B cell (primary cell): ENCODE data around the gene MRPL28. TPM values are rescaled to one million over a fixed set of nuclear protein-coding genes. Genes with fewer than 3 reads are reported as not detected.

Experiments
- ATAC-seq: fragments of 200-7000 bp; cut with Tn5 transposase; one replicate; pipeline ENCODE4 v1.10.0; 2021; ENCODE audit warnings: low read depth, mild to moderate bottlenecking, moderate number of reproducible peaks, moderate library complexity
- CTCF ChIA-PET: fragments of 350-600 bp; sonication (Branson Sonifier 250); formaldehyde crosslinking; loops from one replicate; lab custom pipeline; 2021; ENCODE audit warnings: antibody characterized with exemption, inconsistent platforms; lab: Charles Lee
- POLR2A ChIA-PET: fragments of 350-600 bp; sonication (Branson Sonifier 250); formaldehyde crosslinking; loops from one replicate; lab custom pipeline; 2021; ENCODE audit warnings: antibody characterized with exemption; lab: Charles Lee
- DNase-seq: peaks from one replicate; pipeline ENCODE4 v3.0.0; 2013
- H2AFZ ChIP-seq: 2 replicates; pipeline ENCODE4 v1.6.1; 2012; ENCODE audit warnings: mild to moderate bottlenecking, low read depth, low read length; ENCODE audit not compliant: insufficient read depth, poor library complexity, severe bottlenecking
- H3K27ac ChIP-seq, 2 donors: 1 replicate in 1 of 2; 2 replicates in 1 of 2; pipeline ENCODE4 v1.5.1; 2012 to 2013; ENCODE audit warnings: low read length in 2 of 2, mild to moderate bottlenecking in 2 of 2, moderate library complexity in 1 of 2
- H3K27me3 ChIP-seq, 4 experiments: fragments of 200-600 bp in 1 of 4; sonication (generic) in 1 of 4; replicated peaks in 1 of 4; 1 replicate in 2 of 4; 2 replicates in 2 of 4; pipeline versions ENCODE4 v1.6.1 to v1.7.0; 2013 to 2016; ENCODE audit warnings: low read length in 3 of 4, mild to moderate bottlenecking in 2 of 4, mixed read lengths in 1 of 4, moderate library complexity in 1 of 4; ENCODE audit not compliant: insufficient read depth in 4 of 4, control insufficient read depth in 3 of 4; ENCODE audit errors: control extremely low read depth in 1 of 4
- H3K36me3 ChIP-seq, 2 experiments: replicated peaks in 1 of 2; 1 replicate in 1 of 2; 2 replicates in 1 of 2; pipeline versions ENCODE4 v1.6.1 to v1.7.1; 2013; ENCODE audit warnings: low read length in 1 of 2; ENCODE audit not compliant: insufficient read depth in 2 of 2, control insufficient read depth in 1 of 2; ENCODE audit errors: control extremely low read depth in 1 of 2, extremely low read depth in 1 of 2
- H3K4me1 ChIP-seq, 2 donors: fragments of 200-600 bp in 1 of 2; sonication (generic) in 1 of 2; 1 replicate in 1 of 2; 2 replicates in 1 of 2; pipeline versions ENCODE4 v1.5.1 to v1.6.1; 2013 to 2017; ENCODE audit warnings: low read length in 2 of 2; ENCODE audit not compliant: control insufficient read depth in 2 of 2, insufficient read depth in 2 of 2
- H3K4me2 ChIP-seq: replicated peaks from 2 replicates; pipeline ENCODE3; 2012; ENCODE audit warnings: mild to moderate bottlenecking, low read depth, low read length; ENCODE audit not compliant: poor library complexity, severe bottlenecking
- H3K4me3 ChIP-seq, 5 experiments: fragments of 200-600 bp in 1 of 5; sonication (generic) in 1 of 5; 1 replicate in 3 of 5; 2 replicates in 2 of 5; pipeline versions ENCODE4 v1.5.1 to v1.7.0; 2011 to 2016; ENCODE audit warnings: low read length in 4 of 5, mild to moderate bottlenecking in 4 of 5, low read depth in 2 of 5, control low read depth in 1 of 5, moderate library complexity in 1 of 5; ENCODE audit not compliant: insufficient read depth in 1 of 5; ENCODE audit errors: control extremely low read depth in 1 of 5, extremely low read depth in 1 of 5
- H3K79me2 ChIP-seq: fragments of 200-600 bp; sonication (generic); one replicate; pipeline ENCODE4 v1.6.0; 2016; ENCODE audit warnings: low read length; ENCODE audit not compliant: control insufficient read depth, insufficient read depth
- H3K9ac ChIP-seq: fragments of 200-600 bp; sonication (generic); 2 replicates; pipeline ENCODE4 v1.6.1; 2017; ENCODE audit warnings: mild to moderate bottlenecking, low read length, moderate library complexity
- H3K9me3 ChIP-seq, 3 donors: one replicate each; pipeline versions ENCODE4 v1.6.1 to v1.7.1; 2013; ENCODE audit warnings: low read length in 2 of 3; ENCODE audit not compliant: control insufficient read depth in 2 of 3, insufficient read depth in 1 of 3; ENCODE audit errors: control extremely low read depth in 1 of 3
- H4K20me1 ChIP-seq: 2 replicates; pipeline ENCODE4 v1.6.0; 2012; ENCODE audit warnings: mild to moderate bottlenecking, low read length; ENCODE audit not compliant: insufficient read depth, control insufficient read depth, poor library complexity, severe bottlenecking
- H3K27ac Mint-ChIP-seq: one replicate; pipeline ENCODE4 v1.8.0; 2021; ENCODE audit warnings: mixed read lengths
- H3K27me3 Mint-ChIP-seq: one replicate; pipeline ENCODE4 v1.8.0; 2021; ENCODE audit warnings: mixed read lengths
- H3K4me1 Mint-ChIP-seq: one replicate; pipeline ENCODE4 v1.8.0; 2021; ENCODE audit warnings: mixed read lengths
- H3K4me3 Mint-ChIP-seq: one replicate; pipeline ENCODE4 v1.8.0; 2021; ENCODE audit warnings: mixed read lengths
- H3K9me3 Mint-ChIP-seq: one replicate; pipeline ENCODE4 v1.8.0; 2022; ENCODE audit warnings: mixed read lengths; ENCODE audit not compliant: insufficient read depth
- CTCF ChIP-seq: fragments of 200-600 bp; IDR thresholded peaks from one replicate; pipeline ENCODE4 v1.8.0; 2022; ENCODE audit warnings: antibody characterized with exemption, mild to moderate bottlenecking
- EZH2 ChIP-seq: IDR thresholded peaks from 2 replicates; pipeline ENCODE4 v1.6.1; 2012; ENCODE audit warnings: borderline replicate concordance, low read depth, mild to moderate bottlenecking, moderate library complexity, low read length; ENCODE audit not compliant: insufficient read depth, poor library complexity, severe bottlenecking
- WGBS: methylation state at CpG from one replicate; pipeline ENCODE4 v1.1.5; 2013; ENCODE audit warnings: missing lambda C conversion rate; ENCODE audit not compliant: insufficient coverage; 5-methylcytosine and 5-hydroxymethylcytosine counted together
- intact Hi-C: fragments of 100-400 bp; cut with micrococcal nuclease; formaldehyde crosslinking; loops from one replicate; pipeline ENCODE4 v1.10.0; 2022
- polyA plus RNA-seq: library from polyadenylated mRNA; depleted of rRNA; stranded (reverse); fragments of >200 nt; gene quantifications from 2 replicates; pipeline ENCODE4 v1.2.3, GENCODE V29; 2012
- total RNA-seq, 2 donors: library from RNA; stranded (reverse); fragments of 120-200 nt in 1 of 2; gene quantifications; 1 replicate in 1 of 2; 2 replicates in 1 of 2; pipeline versions ENCODE4 v1.2.3 to v1.2.4, GENCODE V29; 2013 to 2022

MRPL28 gene
- total and polyA plus RNA-seq, 2 donors (not counting 1 experiment from before 2014, with no cell fraction given), result 44.3 to 67.7 TPM

- peak overlapping the region in 1 of 2 donors; percentile 51 for H3K27ac ChIP-seq
- peaks cover 18% of the 10 kb centered on the region for H4K20me1 ChIP-seq
- no peak for TF ChIP-seq EZH2
- TF ChIP-seq CTCF, result no peak
- Mint-ChIP-seq H3K4me3 (peak overlapping the region; percentile 77), H3K9me3 (no peaks in the 10 kb centered on the region), H3K4me1 (peaks cover 20% of the 10 kb centered on the region), H3K27me3 (no peaks in the 10 kb centered on the region), H3K27ac (peak overlapping the region; percentile 70)
- H3K9me3 ChIP-seq, result no peaks in the 10 kb centered on the region
- H3K79me2 ChIP-seq, result peaks cover 32% of the 10 kb centered on the region
- CTCF ChIA-PET, result interaction anchor here (1.9 kb wide), 1 partner anchor 10 kb away, joined by 8 read pairs; the partner anchor contains the start of gene MRPL28
- no peaks in the 10 kb centered on the region for H3K27me3 ChIP-seq
- peak overlapping the region in 4 of 5 experiments; percentile 57 to 75 (median 67) for H3K4me3 ChIP-seq
- ATAC-seq (peak; percentile 21), DNase-seq (no peak)
- peak overlapping the region; percentile 71 for H3K9ac ChIP-seq
- H3K4me2 ChIP-seq, result peak overlapping the region; percentile 98
- H3K36me3 ChIP-seq, result peaks cover 0 to 7% of the 10 kb centered on the region in 2 experiments
- H3K4me1 ChIP-seq, result peaks cover 21 to 33% of the 10 kb centered on the region in 2 donors
- POLR2A ChIA-PET, result interaction anchor here (0.7 to 2.8 kb wide), 2 partner anchors 18 to 20 kb away, joined by 3 to 14 read pairs; partner anchors contain the start of gene DECR2
- H2AFZ ChIP-seq, result peak overlapping the region; percentile 72
- WGBS, result under 1% methylated on average over 69 of the region's 73 CpGs
- intact Hi-C loops, result loop anchor here (1.0 to 5.0 kb wide), 3 partner anchors 11 to 146 kb away; partner anchors contain the start of genes CAPN15, MRPL28 and RAB11FIP3
Measured at GRCh38 chr16:381012-381788, 10.9 kb upstream of the MRPL28 start.

GRCh38 chr16:380762-381011, 10.3 kb upstream of the MRPL28 start:
- TF ChIP-seq CTCF, result no peak
- TF ChIP-seq EZH2, result no peak
- Histone ChIP-seq H3K9ac (peak overlapping the region; percentile 71), H3K79me2 (peaks cover 32% of the 10 kb centered on the region), H3K36me3 (peaks cover 0 to 11% of the 10 kb centered on the region in 2 experiments), H2AFZ (peak overlapping the region; percentile 72), H4K20me1 (peaks cover 18% of the 10 kb centered on the region), H3K9me3 (no peaks in the 10 kb centered on the region), H3K27me3 (no peaks in the 10 kb centered on the region), H3K4me2 (peak overlapping the region; percentile 98), H3K4me1 (peaks cover 21 to 33% of the 10 kb centered on the region in 2 donors), H3K27ac (no peak overlapping the region), H3K4me3 (peak overlapping the region in 4 of 5 experiments; percentile 57 to 75 (median 67))
- peak overlapping the region; percentile 70 for H3K27ac Mint-ChIP-seq
- no peak for DNase-seq
- peak overlapping the region; percentile 77 for H3K4me3 Mint-ChIP-seq
- H3K4me1 Mint-ChIP-seq, result peaks cover 19% of the 10 kb centered on the region
- H3K9me3 Mint-ChIP-seq, result no peaks in the 10 kb centered on the region
- WGBS, result 10% methylated on average over 12 of the region's 12 CpGs
- POLR2A ChIA-PET, result interaction anchor here (0.7 to 2.8 kb wide), 2 partner anchors 18 to 20 kb away, joined by 3 to 14 read pairs; partner anchors contain the start of gene DECR2
- intact Hi-C loops, result loop anchor here (1.0 to 5.0 kb wide), 3 partner anchors 10 to 147 kb away; partner anchors contain the start of genes CAPN15, MRPL28 and RAB11FIP3
- no peaks in the 10 kb centered on the region for H3K27me3 Mint-ChIP-seq
- ATAC-seq, result no peak
- CTCF ChIA-PET, result interaction anchor here (1.9 kb wide), 1 partner anchor 10 kb away, joined by 8 read pairs; the partner anchor contains the start of gene MRPL28
